ENCODE data around the gene DYNLL2.

GRCh38 chr17:58043221-58044181, 39.7 kb upstream of the DYNLL2 start:
- no peak for TF ChIP-seq CTCF (conservative IDR thresholded peaks at IDR 0.05 in 1 of 2, IDR thresholded peaks at IDR 0.05 in 1 of 2; ENCODE audit: extremely low read depth in 1 of 2, insufficient read depth in 1 of 2, low read depth in 1 of 2, low read length in 2 of 2)
- TF ChIP-seq EZH2 (IDR thresholded peaks at IDR 0.05; ENCODE audit: borderline replicate concordance, low read length) = no peak

Measured in mammary epithelial cell (primary cell).